SU-DHL-6 (cell line): ENCODE data around the gene TMEM244.

Experiments
- H2AFZ ChIP-seq: fragments of 200-600 bp; sonication (generic); 2 replicates; pipeline ENCODE4 v1.6.1; 2014; ENCODE audit warnings: low read depth, mild to moderate bottlenecking, moderate library complexity, mixed read lengths, antibody characterized with exemption, low read length; ENCODE audit not compliant: severe bottlenecking
- H3F3A ChIP-seq: fragments of 200-600 bp; shearing (Covaris generic); 2 replicates; pipeline ENCODE4 v1.6.0; 2016; ENCODE audit warnings: antibody characterized with exemption, mild to moderate bottlenecking; ENCODE audit not compliant: insufficient read depth
- H3K27ac ChIP-seq: fragments of 200-600 bp; sonication (generic); 2 replicates; pipeline ENCODE4 v1.5.1; 2016; ENCODE audit warnings: low read depth, mild to moderate bottlenecking, low read length, moderate library complexity, mixed read lengths
- H3K27me3 ChIP-seq: fragments of 200-600 bp; sonication (generic), shearing (Covaris generic); 2 replicates; pipeline ENCODE4 v1.6.0; 2014; ENCODE audit warnings: mild to moderate bottlenecking, low read length
- H3K36me3 ChIP-seq: fragments of 200-600 bp; sonication (generic); 2 replicates; pipeline ENCODE4 v1.6.1; 2014; ENCODE audit warnings: mild to moderate bottlenecking, low read length, mixed read lengths
- H3K4me2 ChIP-seq: fragments of 300-600, 200-600 bp; shearing (Covaris generic), sonication (generic); 2 replicates; pipeline ENCODE4 v1.6.0; 2014; ENCODE audit warnings: low read length, low read depth, mild to moderate bottlenecking; ENCODE audit not compliant: poor library complexity, severe bottlenecking
- H3K4me3 ChIP-seq: fragments of 200-600 bp; sonication (generic); 2 replicates; pipeline ENCODE4 v1.5.1; 2014; ENCODE audit warnings: antibody characterized with exemption, low read length, mild to moderate bottlenecking, mixed read lengths; ENCODE audit not compliant: insufficient read depth, poor library complexity, severe bottlenecking
- H3K79me2 ChIP-seq: fragments of 200-600 bp; sonication (generic); 2 replicates; pipeline ENCODE4 v1.6.1; 2014; ENCODE audit warnings: mild to moderate bottlenecking, low read length, moderate library complexity; ENCODE audit not compliant: insufficient read depth
- H3K9ac ChIP-seq: fragments of 200-600 bp; sonication (generic); 2 replicates; pipeline ENCODE4 v1.7.0; 2014; ENCODE audit warnings: mild to moderate bottlenecking, low read length
- H3K9me2 ChIP-seq: fragments of 200-600 bp; sonication (generic); replicated peaks from 2 replicates; pipeline ENCODE4 v1.6.1; 2014; ENCODE audit warnings: low read length; ENCODE audit not compliant: insufficient read depth
- H3K9me3 ChIP-seq: fragments of 200-600 bp; sonication (generic); 2 replicates; pipeline ENCODE4 v1.6.1; 2014; ENCODE audit warnings: low read length, mixed read lengths; ENCODE audit not compliant: insufficient read depth
- H4K20me1 ChIP-seq: fragments of 200-600 bp; sonication (generic); 2 replicates; pipeline ENCODE4 v1.6.1; 2014; ENCODE audit warnings: low read depth, mild to moderate bottlenecking, antibody characterized with exemption, low read length, moderate library complexity, mixed read lengths
- EZH2phosphoT487 ChIP-seq: fragments of 200-600 bp; sonication (generic), shearing (Covaris generic); conservative IDR thresholded peaks from 2 replicates; pipeline ENCODE4 v1.6.1; 2018; ENCODE audit warnings: mild to moderate bottlenecking, antibody characterized with exemption, low read length, moderate library complexity, mixed read lengths
- TF ChIP-seq, protein P1 (sequence below): fragments of 200-600 bp; sonication (generic); IDR thresholded peaks from one replicate; pipeline ENCODE4 v1.5.1; 2017; ENCODE audit warnings: antibody characterized with exemption, mild to moderate bottlenecking, low read length, moderate library complexity; ENCODE audit not compliant: insufficient read depth, poor library complexity, severe bottlenecking

The TMEM244 gene

DNA sequence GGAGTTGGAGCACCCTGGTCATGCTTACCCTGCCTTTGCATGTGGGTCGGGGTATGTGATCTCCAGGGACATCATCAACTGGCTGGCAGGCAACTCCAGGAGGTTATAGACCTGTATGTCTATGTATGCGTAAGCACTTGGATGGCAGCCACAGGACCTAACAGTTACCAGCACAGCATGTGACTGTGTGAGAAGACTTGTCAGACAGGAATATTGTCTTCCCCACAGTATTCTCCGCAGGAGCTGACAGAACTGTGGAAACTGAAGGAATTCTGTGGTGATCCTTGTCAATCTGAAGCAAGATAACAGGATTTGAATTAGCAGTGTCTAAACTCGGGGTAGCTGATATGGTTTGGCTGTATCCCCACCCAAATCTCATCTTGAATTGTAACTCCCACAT is 59.2 kb downstream of the TMEM244 start:
- H3K27me3 ChIP-seq, result no peaks in the 10 kb centered on the region
- no peak overlapping the region for H3K9ac ChIP-seq
- no peaks in the 10 kb centered on the region for H3K9me2 ChIP-seq
- no peaks in the 10 kb centered on the region for H3K36me3 ChIP-seq
- TF ChIP-seq, protein P1, sequence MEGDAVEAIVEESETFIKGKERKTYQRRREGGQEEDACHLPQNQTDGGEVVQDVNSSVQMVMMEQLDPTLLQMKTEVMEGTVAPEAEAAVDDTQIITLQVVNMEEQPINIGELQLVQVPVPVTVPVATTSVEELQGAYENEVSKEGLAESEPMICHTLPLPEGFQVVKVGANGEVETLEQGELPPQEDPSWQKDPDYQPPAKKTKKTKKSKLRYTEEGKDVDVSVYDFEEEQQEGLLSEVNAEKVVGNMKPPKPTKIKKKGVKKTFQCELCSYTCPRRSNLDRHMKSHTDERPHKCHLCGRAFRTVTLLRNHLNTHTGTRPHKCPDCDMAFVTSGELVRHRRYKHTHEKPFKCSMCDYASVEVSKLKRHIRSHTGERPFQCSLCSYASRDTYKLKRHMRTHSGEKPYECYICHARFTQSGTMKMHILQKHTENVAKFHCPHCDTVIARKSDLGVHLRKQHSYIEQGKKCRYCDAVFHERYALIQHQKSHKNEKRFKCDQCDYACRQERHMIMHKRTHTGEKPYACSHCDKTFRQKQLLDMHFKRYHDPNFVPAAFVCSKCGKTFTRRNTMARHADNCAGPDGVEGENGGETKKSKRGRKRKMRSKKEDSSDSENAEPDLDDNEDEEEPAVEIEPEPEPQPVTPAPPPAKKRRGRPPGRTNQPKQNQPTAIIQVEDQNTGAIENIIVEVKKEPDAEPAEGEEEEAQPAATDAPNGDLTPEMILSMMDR, result no peak
- TF ChIP-seq EZH2phosphoT487, result no peak
- H3K27ac ChIP-seq, result no peak overlapping the region
- no peak overlapping the region for H2AFZ ChIP-seq
- no peaks in the 10 kb centered on the region for H3F3A ChIP-seq
- H3K4me3 ChIP-seq, result no peak overlapping the region
- no peak overlapping the region for H3K4me2 ChIP-seq
- no peaks in the 10 kb centered on the region for H3K9me3 ChIP-seq
- no peaks in the 10 kb centered on the region for H3K79me2 ChIP-seq
- no peaks in the 10 kb centered on the region for H4K20me1 ChIP-seq

DNA sequence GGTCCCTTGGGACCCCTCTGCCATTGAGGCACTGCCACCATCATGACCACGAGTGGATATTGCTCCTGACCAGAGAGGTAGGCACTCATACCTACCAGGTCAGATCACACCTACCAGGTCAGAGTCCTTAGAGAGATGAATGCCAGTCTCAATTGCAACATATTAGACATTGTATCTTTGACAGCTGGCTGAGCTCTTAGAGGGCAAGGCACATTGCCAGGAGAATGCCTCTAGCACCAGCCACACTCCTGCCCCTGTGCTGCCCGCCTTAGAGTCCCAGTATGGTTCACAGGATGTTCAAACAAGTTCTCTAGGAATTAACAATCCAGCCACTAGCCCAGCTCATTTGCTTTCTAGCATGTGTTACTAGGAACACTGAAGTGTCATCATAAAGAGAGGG is 65.9 kb downstream of the TMEM244 start:
- no peaks in the 10 kb centered on the region for H3K79me2 ChIP-seq
- no peaks in the 10 kb centered on the region for H3K9me2 ChIP-seq
- H3K4me3 ChIP-seq, result no peak overlapping the region
- no peak overlapping the region for H2AFZ ChIP-seq
- H3K4me2 ChIP-seq, result no peak overlapping the region
- H3K9ac ChIP-seq, result no peak overlapping the region
- H3K9me3 ChIP-seq, result no peaks in the 10 kb centered on the region
- H3K27ac ChIP-seq, result no peak overlapping the region
- TF ChIP-seq, protein P1, result no peak
- no peak for TF ChIP-seq EZH2phosphoT487
- no peaks in the 10 kb centered on the region for H3K27me3 ChIP-seq
- H3F3A ChIP-seq, result no peaks in the 10 kb centered on the region
- H3K36me3 ChIP-seq, result no peaks in the 10 kb centered on the region
- H4K20me1 ChIP-seq, result no peaks in the 10 kb centered on the region

DNA sequence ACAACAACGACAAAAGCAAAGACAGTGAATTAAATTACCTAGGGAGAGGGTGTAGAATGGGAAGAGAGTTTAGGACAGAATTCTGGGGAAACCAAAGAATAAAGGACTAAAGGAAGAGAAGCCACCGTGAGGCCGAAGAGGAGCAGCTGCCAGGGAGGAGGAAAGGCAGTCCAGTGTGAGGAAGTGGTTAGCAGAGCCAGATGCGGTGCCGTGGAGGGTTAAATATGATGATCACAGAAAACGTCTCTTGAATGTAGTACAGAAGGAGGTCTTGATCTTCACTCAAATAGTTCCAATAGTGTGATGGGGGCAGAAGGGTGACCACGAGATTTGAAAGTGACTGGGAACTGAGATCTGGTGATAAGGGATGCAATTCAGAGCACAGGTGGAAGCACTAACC is 67.7 kb downstream of the TMEM244 start:
- H3K4me2 ChIP-seq, result no peak overlapping the region
- no peaks in the 10 kb centered on the region for H3K36me3 ChIP-seq
- no peaks in the 10 kb centered on the region for H3F3A ChIP-seq
- H3K4me3 ChIP-seq, result no peak overlapping the region
- H3K9me2 ChIP-seq, result no peaks in the 10 kb centered on the region
- no peaks in the 10 kb centered on the region for H4K20me1 ChIP-seq
- no peak overlapping the region for H3K27ac ChIP-seq
- H3K9me3 ChIP-seq, result no peaks in the 10 kb centered on the region
- no peak overlapping the region for H3K9ac ChIP-seq
- H2AFZ ChIP-seq, result no peak overlapping the region
- no peaks in the 10 kb centered on the region for H3K79me2 ChIP-seq
- TF ChIP-seq EZH2phosphoT487, result no peak
- TF ChIP-seq, protein P1, result no peak
- H3K27me3 ChIP-seq, result no peaks in the 10 kb centered on the region
